Ramos (cell line): ENCODE results near the gene IFNA10.
"Not testable (repeated sequence)": the region's sequence is repeated elsewhere in the genome, so short reads cannot be mapped to it uniquely, and the experiment has no call there.

Experiments used
- in situ Hi-C: fragments of 300-500 bp; cut with MboI; formaldehyde crosslinking; loops from one replicate; pipeline ENCODE4 v1.14.3; 2022; ENCODE audit warnings: low sequenced_read_pairs; ENCODE audit not compliant: unreplicated experiment

IFNA10 gene

DNA sequence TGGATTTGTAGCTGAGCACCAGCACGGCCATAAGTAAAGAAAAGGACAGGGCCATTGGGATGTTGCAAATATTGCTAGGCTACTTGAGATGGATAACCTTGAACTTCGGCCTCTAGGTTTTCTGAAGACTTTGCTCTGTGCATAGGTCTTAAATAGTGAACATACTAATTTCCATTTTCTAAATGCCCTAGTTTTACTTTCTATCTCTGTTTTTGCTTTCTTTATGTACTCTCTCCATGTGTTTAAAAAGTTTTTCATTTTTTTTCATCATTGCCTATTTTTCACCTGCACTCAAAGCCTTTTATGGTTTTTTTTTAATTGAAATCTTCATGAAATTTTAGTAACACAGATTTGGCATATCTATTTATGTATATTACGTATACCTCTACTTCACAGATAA is at the start of gene IFNA10:
Gene IFNA10, minus strand, starts transcription at position 101 of the 400 bp plus-strand sequence. Its CDS starts 46 bp downstream, at position 55.
- in situ Hi-C loops: not testable (repeated sequence)

DNA sequence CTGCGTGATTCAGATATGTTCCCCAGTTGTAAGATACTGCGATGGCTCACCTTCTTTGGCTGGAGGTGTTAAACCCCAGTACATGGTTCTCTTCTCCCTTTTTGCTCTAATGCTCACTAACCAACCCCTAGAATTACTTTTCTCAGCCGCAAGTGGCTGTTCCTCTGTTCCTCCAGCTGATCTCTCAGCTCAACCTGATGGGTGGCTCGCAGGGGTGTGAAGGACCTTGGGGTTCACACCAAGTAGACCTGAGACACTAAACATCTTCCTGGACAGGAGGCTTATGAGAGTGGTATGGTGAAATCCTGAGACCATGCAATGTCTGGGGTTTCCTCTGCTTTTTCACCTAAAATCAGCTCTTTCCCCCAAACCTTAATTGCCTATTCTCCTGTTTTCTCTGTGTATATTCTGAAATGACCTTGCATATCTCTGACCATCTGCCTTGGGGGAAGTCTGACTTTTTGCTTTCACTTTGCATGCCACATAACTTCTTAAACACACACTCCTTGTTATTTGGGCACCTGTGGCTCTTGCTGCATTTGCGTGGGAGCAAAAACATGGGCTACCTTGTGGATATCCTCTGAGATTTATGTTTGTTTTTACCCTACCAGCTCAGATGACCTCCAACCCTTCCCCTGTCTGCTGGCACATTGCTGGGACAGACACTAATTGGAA is 48.7 kb upstream of the IFNA10 start:
- in situ Hi-C loops: no loop called here

DNA sequence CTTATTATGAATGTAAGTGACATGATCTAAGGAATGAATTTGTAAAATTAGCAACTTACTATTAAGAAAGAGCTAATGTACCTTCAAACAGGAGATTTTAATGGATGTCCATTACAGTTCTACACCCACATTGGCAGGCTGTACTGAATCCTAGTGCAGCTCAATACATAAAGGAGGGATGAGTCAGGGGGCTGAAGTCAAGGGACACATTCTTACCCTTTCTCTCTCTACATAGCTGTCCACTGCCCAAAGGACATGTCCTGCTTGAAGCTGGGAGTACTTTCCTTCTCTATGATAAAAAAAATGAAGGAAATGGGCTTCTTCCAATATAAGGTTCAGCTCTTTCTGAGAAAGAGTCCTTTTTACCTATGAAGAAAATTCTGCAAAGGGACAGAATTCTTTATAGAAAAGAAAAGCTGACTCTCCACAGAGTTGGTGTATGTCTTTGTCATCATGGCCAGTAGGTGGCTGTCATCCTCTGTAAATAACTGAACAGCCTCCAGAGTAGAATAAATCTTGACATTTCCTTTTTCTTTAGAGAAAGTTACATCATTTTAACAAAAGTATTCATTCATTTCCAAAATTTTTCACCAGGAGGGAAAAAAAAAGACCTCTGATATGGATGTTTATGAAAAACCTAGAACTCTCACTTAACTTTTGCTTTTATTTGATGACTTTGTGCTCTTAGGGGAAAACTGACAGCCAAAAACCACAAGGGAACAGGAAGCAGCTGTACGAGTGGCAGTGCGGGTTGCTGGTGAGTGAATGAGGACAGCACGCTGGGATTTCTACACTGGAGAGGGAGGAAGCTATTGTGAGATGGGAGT is 46.0 kb upstream of the IFNA10 start:
- in situ Hi-C loops: no loop called here

DNA sequence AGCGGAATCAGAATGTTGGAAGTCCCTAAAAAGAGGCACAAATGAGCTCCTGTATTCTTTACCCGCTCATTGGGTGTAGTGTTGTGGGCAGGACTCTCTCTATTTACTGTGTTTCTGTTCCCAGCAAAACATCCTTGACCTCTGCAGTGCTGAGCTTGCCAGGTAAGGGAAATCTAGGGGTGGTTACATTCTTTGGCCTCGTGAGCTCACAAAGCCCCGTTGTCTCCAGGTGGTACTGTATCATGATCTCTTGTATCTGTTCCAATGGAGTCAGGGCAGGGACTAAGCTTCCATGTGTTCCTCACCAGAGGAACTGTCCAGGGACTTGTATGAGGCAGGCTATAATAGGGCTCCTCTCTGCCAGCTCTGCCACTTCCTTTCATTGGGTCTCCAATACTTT is 44.7 kb upstream of the IFNA10 start:
- in situ Hi-C loops: no loop called here

DNA sequence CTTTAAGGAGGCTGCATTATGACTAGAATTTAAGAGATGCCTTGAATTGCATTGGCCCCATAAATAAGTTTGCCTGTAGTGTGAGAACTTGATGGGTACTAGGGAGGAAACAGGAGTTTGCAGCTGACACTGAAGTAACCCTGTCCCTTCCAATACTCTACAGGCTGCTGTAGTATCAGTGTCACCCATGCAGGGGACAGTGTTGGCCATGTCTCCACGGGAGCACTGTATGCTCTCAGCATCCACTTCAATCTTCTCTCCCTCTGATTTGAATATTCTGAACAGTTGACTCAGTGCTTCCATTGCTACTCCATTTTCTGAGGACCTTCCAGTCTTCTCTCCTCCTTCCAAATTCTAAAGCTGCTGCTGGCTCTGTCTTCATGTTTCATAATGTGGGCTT is 44.2 kb upstream of the IFNA10 start:
- in situ Hi-C loops: no loop called here

GRCh38 chr9:21244836-21245235 is 37.9 kb upstream of the IFNA10 start:
- in situ Hi-C loops: no loop called here

DNA sequence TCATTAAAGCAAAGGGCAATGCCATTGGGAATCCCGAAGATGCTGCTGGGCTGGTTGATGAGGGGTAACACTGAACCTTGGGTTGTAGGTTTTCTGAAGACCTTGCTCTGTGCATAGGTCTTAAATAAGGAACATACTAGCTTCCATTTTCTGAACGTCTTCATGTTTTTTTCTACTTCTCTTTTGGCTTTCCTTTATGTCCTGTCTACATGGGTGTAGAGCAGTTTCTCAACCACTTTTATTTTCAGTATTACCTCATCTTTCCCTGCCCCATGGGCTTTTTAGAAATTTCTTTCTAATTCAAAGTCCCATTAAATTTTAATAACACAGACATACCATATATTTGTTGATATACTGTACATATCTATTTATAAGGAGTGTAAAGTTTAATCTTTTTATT is 33.0 kb upstream of the IFNA10 start, which contains the start of gene IFNA14:
Gene IFNA14, minus strand, starts transcription at position 95 of the 400 bp plus-strand sequence. Its CDS starts 70 bp downstream, at position 25.
- in situ Hi-C loops: no loop called here

GRCh38 chr9:21236360-21236714 is 29.4 kb upstream of the IFNA10 start:
- in situ Hi-C loops: not testable (repeated sequence)

DNA sequence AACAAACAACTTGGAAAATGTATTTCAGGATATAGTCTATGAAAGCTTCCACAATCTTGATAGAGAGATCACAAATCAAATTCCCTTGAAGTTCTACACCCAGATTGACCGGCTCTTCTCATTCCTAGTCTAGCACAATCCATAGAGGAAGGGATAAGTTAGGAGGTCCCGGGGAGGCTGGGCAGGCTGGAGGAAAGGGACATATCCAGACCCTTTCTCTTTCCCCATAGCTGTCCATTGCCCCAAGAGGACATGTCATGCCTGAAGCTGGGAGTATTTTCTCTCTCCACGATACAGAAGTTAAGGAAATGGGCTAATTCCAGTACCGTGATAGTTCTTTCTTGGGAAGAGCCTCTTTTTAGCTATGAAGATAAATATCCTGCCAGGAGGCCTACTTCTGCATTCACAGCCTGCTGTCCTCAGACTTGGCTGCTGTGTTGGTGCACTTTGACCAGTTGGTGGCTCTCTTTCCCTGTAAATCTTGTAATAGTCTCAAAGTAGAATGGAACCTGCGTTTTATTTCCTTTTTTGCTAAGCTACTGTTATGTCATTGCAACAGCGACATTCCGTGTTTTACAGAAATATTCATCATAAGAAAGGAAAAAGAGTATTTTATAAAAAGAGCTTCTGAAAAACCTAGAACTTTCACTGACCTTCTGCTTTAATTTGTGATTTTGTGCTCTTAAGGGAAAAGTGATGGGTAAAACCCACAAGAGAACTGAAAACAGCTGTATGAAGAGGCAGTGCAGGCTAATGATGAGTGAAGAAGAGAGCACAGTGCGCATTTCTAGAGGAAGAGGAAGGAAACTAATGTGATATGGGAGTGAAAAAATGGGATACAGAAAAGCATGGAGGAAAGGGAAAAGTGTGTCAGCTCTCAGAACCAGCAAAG is 28.8 kb upstream of the IFNA10 start:
- in situ Hi-C loops: not testable (repeated sequence)

GRCh38 chr9:21234153-21234687 is 27.3 kb upstream of the IFNA10 start:
- in situ Hi-C loops: no loop called here

GRCh38 chr9:21233258-21233657 is 26.3 kb upstream of the IFNA10 start:
- in situ Hi-C loops: no loop called here

DNA sequence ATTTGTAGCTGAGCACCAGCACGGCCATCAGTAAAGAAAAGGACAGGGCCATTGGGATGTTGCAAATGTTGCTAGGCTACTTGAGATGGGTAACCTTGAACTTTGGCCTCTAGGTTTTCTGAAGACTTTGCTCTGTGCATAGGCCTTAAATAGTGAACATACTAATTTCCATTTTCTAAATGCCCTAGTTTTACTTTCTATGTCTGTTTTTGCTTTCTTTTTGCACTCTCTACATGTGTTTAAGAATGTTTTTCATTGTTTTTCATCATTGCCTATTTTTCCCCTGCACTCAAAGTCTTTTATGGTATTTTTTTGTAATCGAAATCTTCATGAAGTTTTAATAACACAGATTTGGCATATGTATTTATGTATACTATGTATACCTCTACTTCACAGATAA is 21.2 kb upstream of the IFNA10 start, which contains the start of gene IFNA17:
Gene IFNA17, minus strand, starts transcription at position 101 of the 400 bp plus-strand sequence. Its CDS starts 49 bp downstream, at position 52.
- in situ Hi-C loops: no loop called here

DNA sequence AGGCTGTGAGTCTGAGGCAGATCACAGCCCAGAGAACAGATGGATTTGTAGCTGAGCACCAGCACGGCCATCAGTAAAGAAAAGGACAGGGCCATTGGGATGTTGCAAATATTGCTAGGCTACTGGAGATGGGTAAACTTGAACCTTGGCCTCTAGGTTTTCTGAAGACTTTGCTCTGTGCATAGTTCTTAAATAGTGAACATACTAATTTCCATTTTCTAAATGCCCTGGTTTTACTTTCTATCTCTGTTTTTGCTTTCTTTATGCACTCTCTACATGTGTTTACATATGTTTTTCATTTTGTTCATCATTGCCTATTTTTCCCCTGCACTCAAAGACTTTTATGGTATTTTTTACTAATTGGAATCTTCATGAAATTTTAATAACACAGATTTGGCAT is 10.3 kb upstream of the IFNA10 start, which contains the start of gene IFNA16:
Gene IFNA16, minus strand, starts transcription at position 101 of the 400 bp plus-strand sequence. Its CDS starts 6 bp downstream, at position 95.
- in situ Hi-C loops: not testable (repeated sequence)

DNA sequence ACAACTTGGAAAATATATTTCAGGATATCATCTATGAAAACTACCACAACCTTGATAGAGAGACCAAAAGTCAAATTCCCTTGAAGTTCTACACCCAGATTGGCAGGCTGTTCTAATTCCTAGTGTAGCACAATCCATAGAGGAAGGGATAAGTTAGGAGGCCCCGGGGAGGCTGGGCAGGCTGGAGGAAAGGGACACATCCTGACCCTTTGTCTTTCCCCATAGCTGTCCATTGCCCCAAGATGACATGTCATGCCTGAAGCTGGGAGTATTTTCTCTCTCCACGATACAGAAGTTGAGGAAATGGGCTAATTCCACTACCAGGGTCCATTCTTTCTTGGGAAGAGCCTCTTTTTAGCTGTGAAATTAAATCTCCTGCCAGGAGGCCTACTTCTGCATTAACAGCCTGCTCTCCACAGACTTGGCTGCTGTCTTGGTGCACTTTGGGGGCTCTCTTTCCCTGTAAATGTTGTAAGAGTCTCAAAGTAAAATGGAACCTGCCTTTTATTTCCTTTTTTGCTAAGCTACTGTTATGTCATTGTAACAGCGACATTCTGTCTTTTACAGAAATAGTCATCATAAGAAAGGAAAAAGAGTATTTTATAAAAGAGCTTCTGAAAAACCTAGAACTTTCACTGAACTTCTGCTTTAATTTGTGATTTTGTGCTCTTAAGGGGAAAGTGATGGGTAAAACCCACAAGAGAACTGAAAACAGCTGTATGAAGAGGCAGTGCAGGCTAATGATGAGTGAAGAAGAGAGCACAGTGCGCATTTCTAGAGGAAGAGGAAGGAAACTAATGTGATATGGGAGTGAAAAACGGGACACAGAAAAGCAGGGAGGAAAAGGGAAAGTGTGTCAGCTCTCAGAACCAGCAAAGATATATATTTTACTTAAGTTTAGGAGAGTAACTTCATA is 6.7 kb upstream of the IFNA10 start:
- in situ Hi-C loops: not testable (repeated sequence)

- in situ Hi-C loops: not testable (repeated sequence)
Measured at GRCh38 chr9:21212160-21212559, 5.2 kb upstream of the IFNA10 start.

GRCh38 chr9:21210782-21211181 is 3.8 kb upstream of the IFNA10 start:
- in situ Hi-C loops: not testable (repeated sequence)

GRCh38 chr9:21210311-21210710 is 3.4 kb upstream of the IFNA10 start:
- in situ Hi-C loops: no loop called here

DNA sequence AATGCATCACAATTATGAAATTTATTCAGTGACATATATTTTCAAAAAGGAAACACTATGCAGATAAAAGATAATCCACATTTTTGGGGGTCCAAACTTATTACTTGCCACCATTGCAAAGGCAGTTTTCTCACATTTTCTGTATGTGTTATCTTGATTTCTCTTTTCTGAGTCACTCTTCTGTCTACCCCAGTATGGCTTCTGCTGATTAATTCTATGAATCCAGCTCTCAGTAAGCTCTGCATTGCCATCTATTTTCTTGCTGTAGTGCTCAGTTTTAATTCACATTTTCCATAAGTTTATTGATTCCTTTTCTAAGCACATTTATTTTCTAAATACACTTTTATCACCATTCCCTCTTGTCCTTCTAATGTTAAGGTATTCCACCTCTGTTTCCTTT is 1.7 kb downstream of the IFNA10 start:
- in situ Hi-C loops: no loop called here

GRCh38 chr9:21202105-21202504 is 4.8 kb downstream of the IFNA10 start, which contains the start of gene IFNA7:
TSS of gene IFNA7 (minus strand) at chr9:21202205. CDS start at chr9:21202165, 40 bp downstream.
- in situ Hi-C loops: not testable (repeated sequence)
